Tibial nerve (tissue), 4 donors: ENCODE results near the gene TMIGD1.

Source experiments
- CTCF ChIP-seq, 5 experiments: fragments of 200-600 bp in 3 of 5; fragments of 450-650 bp in 2 of 5; sonication (generic) in 3 of 5; IDR thresholded peaks; one replicate each; pipeline ENCODE4 v1.5.1; 2016 to 2019; ENCODE audit warnings: antibody characterized with exemption in 5 of 5, mild to moderate bottlenecking in 3 of 5, moderate library complexity in 2 of 5
- EP300 ChIP-seq, 2 donors: sonication (generic); formaldehyde crosslinking; IDR thresholded peaks; one replicate each; pipeline ENCODE4 v1.6.1; 2017; ENCODE audit warnings: antibody characterized with exemption in 2 of 2, mild to moderate bottlenecking in 1 of 2

GRCh38 chr17:30296499-30297080 lies 37.3 kb downstream of the TMIGD1 start:
- no peak for TF ChIP-seq CTCF (IDR thresholded peaks at IDR 0.05)
- no peak for TF ChIP-seq EP300 (IDR thresholded peaks at IDR 0.05)
